ENCODE measurements around the gene PAK4.

PAK4 gene

DNA sequence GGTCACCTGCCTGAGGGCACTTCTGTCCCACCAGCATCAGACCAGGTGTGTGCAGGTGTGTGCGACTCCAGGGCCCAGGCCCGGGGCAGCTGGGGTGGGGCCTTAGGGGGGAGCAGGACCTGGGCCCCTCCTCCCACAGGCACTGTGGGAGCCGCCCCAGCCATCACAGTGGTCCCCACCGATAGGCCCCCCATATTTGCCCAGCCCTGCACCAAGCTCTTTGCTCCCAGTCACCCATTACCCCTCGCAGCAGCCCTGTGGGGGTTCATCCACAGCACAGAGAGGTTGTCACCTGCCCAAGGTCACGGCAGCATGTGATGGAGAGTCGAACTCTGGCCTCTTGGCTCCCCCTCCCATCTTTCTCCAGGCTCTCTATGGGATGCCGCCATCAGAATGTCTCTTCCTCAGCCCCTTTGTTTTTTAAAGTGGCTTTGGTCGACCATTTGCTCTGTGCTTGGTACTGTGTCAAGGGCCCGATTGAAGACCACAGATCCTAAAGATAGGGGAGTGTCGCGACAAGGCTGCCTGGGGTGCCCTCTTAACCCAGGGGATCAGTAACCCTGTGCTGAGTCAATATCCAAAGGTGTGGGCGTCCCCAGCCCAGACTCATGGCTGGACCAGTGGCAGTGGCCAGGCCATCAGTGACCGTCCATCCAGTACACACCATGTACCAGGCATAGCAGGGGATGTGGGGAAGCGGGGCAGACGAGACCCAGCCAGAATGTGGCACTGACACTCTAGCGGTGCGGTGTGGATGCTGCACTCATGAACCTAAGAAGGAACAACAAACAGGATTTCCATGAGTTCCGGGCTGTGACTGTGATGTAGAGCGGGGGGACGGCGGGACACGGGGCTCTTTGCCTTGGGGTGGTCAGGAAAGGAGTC is 42.9 kb downstream of the PAK4 start:
- TF ChIP-seq NFIC (IDR thresholded peaks at IDR 0.05) (no peak), TEAD4 (IDR thresholded peaks at IDR 0.05) (no peak), EGR1 (IDR thresholded peaks at IDR 0.05) (no peak), RAD21 (IDR thresholded peaks at IDR 0.05; ENCODE audit: low read depth) (no peak), CREB1 (IDR thresholded peaks at IDR 0.05; ENCODE audit: low read depth) (no peak), TAF1 (IDR thresholded peaks at IDR 0.05; ENCODE audit: low read depth) (no peak), CEBPB (IDR thresholded peaks at IDR 0.05) (no peak), FOXM1 (IDR thresholded peaks at IDR 0.05; ENCODE audit: borderline replicate concordance, low read depth) (no peak)
- TF ChIP-seq, protein P1, sequence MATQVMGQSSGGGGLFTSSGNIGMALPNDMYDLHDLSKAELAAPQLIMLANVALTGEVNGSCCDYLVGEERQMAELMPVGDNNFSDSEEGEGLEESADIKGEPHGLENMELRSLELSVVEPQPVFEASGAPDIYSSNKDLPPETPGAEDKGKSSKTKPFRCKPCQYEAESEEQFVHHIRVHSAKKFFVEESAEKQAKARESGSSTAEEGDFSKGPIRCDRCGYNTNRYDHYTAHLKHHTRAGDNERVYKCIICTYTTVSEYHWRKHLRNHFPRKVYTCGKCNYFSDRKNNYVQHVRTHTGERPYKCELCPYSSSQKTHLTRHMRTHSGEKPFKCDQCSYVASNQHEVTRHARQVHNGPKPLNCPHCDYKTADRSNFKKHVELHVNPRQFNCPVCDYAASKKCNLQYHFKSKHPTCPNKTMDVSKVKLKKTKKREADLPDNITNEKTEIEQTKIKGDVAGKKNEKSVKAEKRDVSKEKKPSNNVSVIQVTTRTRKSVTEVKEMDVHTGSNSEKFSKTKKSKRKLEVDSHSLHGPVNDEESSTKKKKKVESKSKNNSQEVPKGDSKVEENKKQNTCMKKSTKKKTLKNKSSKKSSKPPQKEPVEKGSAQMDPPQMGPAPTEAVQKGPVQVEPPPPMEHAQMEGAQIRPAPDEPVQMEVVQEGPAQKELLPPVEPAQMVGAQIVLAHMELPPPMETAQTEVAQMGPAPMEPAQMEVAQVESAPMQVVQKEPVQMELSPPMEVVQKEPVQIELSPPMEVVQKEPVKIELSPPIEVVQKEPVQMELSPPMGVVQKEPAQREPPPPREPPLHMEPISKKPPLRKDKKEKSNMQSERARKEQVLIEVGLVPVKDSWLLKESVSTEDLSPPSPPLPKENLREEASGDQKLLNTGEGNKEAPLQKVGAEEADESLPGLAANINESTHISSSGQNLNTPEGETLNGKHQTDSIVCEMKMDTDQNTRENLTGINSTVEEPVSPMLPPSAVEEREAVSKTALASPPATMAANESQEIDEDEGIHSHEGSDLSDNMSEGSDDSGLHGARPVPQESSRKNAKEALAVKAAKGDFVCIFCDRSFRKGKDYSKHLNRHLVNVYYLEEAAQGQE (IDR thresholded peaks at IDR 0.05; ENCODE audit: low read depth): no peak
- TF ChIP-seq, protein P2, sequence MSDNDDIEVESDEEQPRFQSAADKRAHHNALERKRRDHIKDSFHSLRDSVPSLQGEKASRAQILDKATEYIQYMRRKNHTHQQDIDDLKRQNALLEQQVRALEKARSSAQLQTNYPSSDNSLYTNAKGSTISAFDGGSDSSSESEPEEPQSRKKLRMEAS (IDR thresholded peaks at IDR 0.05): no peak

DNA sequence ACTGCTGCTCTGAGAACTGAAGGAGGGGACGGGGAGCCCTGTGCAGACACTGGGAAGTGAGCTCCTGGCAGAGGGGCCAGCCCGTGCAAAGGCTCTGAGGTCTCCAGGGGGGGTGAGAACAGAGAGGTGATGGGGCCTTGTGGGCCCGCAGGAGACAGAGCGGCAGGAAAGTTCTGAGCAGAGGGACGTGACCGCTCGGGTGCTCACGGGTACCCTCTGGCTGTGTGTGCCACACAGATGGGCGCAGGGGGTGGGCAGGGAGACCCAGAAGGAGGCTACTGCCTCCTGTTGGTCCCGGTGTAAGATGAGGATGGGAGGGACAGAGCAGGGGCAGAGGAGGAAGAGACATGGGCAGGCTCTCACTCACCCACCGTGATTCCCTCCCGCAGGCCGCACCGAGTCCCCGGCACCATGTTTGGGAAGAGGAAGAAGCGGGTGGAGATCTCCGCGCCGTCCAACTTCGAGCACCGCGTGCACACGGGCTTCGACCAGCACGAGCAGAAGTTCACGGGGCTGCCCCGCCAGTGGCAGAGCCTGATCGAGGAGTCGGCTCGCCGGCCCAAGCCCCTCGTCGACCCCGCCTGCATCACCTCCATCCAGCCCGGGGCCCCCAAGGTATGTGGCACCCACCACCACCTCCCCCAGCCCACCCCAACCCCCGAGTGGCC is 43.7 kb downstream of the PAK4 start:
- TF ChIP-seq, protein P3, sequence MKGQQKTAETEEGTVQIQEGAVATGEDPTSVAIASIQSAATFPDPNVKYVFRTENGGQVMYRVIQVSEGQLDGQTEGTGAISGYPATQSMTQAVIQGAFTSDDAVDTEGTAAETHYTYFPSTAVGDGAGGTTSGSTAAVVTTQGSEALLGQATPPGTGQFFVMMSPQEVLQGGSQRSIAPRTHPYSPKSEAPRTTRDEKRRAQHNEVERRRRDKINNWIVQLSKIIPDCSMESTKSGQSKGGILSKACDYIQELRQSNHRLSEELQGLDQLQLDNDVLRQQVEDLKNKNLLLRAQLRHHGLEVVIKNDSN (IDR thresholded peaks at IDR 0.05): no peak
- TF ChIP-seq FOXM1 (IDR thresholded peaks at IDR 0.05; ENCODE audit: borderline replicate concordance, low read depth) (no peak), EGR1 (IDR thresholded peaks at IDR 0.05) (no peak)

DNA sequence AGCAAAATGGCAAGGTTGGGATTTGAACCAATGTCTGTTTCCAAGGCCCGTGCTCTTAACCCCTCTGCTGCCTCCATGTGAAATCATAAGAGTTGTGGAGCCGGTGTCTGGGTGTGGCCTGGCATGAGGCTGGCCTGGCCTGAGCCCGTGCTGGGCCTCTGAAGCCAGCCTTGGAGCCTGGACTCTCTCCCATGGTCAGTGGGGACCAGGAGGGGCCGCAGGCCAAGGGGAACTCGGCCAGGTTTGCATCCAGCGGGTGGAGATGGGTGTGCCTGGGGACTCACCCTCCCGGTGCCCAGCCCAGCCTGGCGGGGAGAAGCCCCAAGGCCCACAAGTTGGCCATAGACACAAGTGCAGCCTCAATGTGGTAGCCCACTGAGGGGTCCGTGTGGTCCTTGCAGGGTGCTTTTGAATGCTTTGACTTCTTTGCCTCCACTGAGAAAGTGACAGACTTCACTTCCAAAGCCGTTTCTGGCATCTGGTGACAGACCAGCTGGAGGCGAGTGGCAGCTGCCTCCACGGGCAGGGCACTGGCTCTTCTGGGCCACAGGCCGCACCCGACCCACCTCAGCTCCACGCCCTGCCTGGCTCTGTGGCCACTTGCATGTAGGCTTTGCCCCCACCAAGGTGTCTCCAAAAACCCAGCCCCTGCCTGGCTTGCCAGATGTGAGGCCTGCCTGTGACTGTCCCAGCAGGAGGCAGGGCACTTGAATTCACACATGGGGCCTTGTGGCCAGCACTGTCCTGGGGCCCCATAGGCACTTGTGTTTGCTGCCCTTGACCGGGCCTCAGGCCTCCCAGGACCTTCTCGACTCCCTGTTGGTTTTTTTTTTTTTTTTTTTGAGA is 45.0 kb downstream of the PAK4 start:
- TF ChIP-seq EP300 (IDR thresholded peaks at IDR 0.05; ENCODE audit: borderline replicate concordance) (no peak), TEAD4 (IDR thresholded peaks at IDR 0.05) (no peak), NFIC (IDR thresholded peaks at IDR 0.05) (no peak), FOXM1 (IDR thresholded peaks at IDR 0.05; ENCODE audit: borderline replicate concordance, low read depth) (no peak), TCF12 (IDR thresholded peaks at IDR 0.05; ENCODE audit: low read depth) (no peak), EGR1 (IDR thresholded peaks at IDR 0.05) (no peak), YY1 (IDR thresholded peaks at IDR 0.05; ENCODE audit: low read depth) (no peak), TAF1 (IDR thresholded peaks at IDR 0.05; ENCODE audit: low read depth) (no peak)
- TF ChIP-seq, protein P1 (IDR thresholded peaks at IDR 0.05; ENCODE audit: low read depth): no peak

DNA sequence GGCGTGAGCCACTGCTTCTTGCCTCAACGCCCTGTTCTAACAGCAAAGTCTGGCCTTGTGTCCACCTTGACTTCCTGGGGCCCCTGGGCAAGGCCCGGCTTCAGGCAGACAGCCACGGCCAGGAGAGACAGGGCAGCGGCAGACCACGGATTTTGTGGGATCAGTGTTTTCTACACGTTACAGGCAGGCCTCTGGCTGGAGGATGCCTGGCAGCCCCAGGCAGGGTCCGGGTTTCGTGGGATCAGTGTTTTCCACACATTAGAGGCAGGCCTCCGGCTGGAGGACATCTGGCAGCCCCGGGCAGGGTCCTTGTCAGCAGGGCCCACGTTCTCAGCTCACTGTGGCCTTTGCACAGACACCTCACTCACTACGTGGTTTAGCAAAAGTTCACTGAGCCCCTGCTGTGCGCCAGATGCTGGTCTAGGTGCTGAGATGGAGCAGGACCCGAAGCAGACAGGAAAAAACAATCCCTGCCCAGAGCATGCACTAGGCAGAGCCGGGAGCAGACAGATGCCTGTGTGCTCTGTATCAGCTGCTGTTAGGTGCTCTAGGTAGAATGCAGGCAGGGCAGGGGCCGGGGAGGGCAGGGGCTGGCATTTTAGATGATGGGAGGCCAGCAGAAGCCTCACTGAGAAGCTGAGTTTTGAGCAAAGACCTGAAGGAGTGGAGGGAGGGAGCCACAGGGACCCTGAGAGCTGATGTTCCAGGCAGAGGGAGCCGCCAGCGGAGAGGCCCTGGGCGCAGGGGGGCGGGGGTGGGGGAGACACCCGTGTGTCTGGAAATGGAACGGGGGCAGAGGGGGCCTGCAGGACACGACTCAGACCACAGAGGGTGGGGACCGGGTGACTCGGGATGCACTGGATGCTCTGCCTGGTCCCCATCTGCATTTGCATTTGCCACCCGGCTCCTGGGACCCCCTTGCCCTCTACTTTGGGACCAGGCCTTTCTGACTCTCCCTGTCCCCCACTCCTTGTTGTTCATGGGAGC is 46.2 kb downstream of the PAK4 start:
- TF ChIP-seq CEBPB (IDR thresholded peaks at IDR 0.05) (no peak), TEAD4 (IDR thresholded peaks at IDR 0.05) (no peak), CREB1 (IDR thresholded peaks at IDR 0.05; ENCODE audit: low read depth) (no peak)
- TF ChIP-seq, protein P3 (IDR thresholded peaks at IDR 0.05): no peak
